ENCODE measurements around the gene ANKRD33. TPM values are rescaled to one million over a fixed set of nuclear protein-coding genes. Genes with fewer than 3 reads are reported as not detected.

ANKRD33 gene
- total RNA-seq, 1 experiment from 2014 or later: 0.81 TPM

- peaks cover 38 to 58% of the 10 kb centered on the region in 2 experiments for H3K4me1 Mint-ChIP-seq
- H3K4me2 ChIP-seq (ENCODE audit: insufficient read depth, insufficient read length, low read length): no peak overlapping the region
- H3K23ac ChIP-seq (ENCODE audit: insufficient read length, low read depth, low read length): no peak overlapping the region
- no peaks in the 10 kb centered on the region for H3K79me2 ChIP-seq (ENCODE audit: insufficient read depth, low read length)
- peaks cover 16% of the 10 kb centered on the region for H3K23me2 ChIP-seq (ENCODE audit: insufficient read length, low read depth, low read length, poor library complexity, severe bottlenecking)
- H3K14ac ChIP-seq (ENCODE audit: insufficient read depth, low read length): no peak overlapping the region
- no peak overlapping the region for H3K27ac ChIP-seq (ENCODE audit: insufficient read length, low read depth, low read length)
- H3K56ac ChIP-seq (ENCODE audit: insufficient read length, low read depth, low read length): no peak overlapping the region
- H3K79me1 ChIP-seq (ENCODE audit: insufficient read depth, low read depth, low read length, poor library complexity, severe bottlenecking): no peaks in the 10 kb centered on the region
- no peak for DNase-seq
- no peak overlapping the region for H2BK15ac ChIP-seq (ENCODE audit: low read depth, low read length)
- no peak overlapping the region for H2AK5ac ChIP-seq (ENCODE audit: insufficient read length, low read length)
- no peak overlapping the region for H3K4ac ChIP-seq (ENCODE audit: low read depth, low read length)
- no CpG with 5 or more reads among the region's 5 CpGs for WGBS (ENCODE audit: extremely low coverage, insufficient read length, low lambda C conversion rate)
- no peaks in the 10 kb centered on the region for H3K9me3 ChIP-seq (ENCODE audit: control insufficient read depth, low read depth, low read length)
- H3K9ac ChIP-seq (ENCODE audit: extremely low read depth, insufficient read length, low read length): no peak overlapping the region
- H4K8ac ChIP-seq (replicated peaks; ENCODE audit: insufficient read length, low read depth, low read length): no peak overlapping the region
- H4K91ac ChIP-seq (ENCODE audit: insufficient read length, low read depth, low read length): no peak overlapping the region
- H2BK12ac ChIP-seq (ENCODE audit: insufficient read length, low read depth, low read length): no peak overlapping the region
- no peak overlapping the region for H2BK120ac ChIP-seq (ENCODE audit: low read depth, low read length, poor library complexity, severe bottlenecking)
- no peaks in the 10 kb centered on the region; the same call in 1 of the 2 replicates for H3K4me1 ChIP-seq (ENCODE audit: insufficient read depth, low read length)
- TF ChIP-seq CTCF (conservative IDR thresholded peaks at IDR 0.05): no peak
- peaks cover 62% of the 10 kb centered on the region for H3K27me3 Mint-ChIP-seq (ENCODE audit: low read depth)
- H2BK5ac ChIP-seq (ENCODE audit: insufficient read length, low read length): no peak overlapping the region
- H3K18ac ChIP-seq (ENCODE audit: insufficient read length, low read depth, low read length): no peak overlapping the region
- H3K4me3 Mint-ChIP-seq: no peak overlapping the region
- H3T11ph ChIP-seq (ENCODE audit: low read length): no peak overlapping the region
- peaks cover 0 to 2% (median 0%) of the 10 kb centered on the region in 3 experiments; a peak in 2 of 7 replicates for H3K36me3 Mint-ChIP-seq (ENCODE audit: insufficient read depth in 1 of 3, low read depth in 3 of 3)
- H3K9me3 Mint-ChIP-seq: no peaks in the 10 kb centered on the region; a peak in 1 of 5 replicates
- H2BK20ac ChIP-seq (ENCODE audit: low read depth, low read length, poor library complexity, severe bottlenecking): no peak overlapping the region
- no peak overlapping the region; a peak in 1 of 7 replicates for H3K27ac Mint-ChIP-seq
- peaks cover 23% of the 10 kb centered on the region; the same call in 1 of the 2 replicates for H3K27me3 ChIP-seq (ENCODE audit: insufficient read depth, low read length)
- H2AFZ ChIP-seq (ENCODE audit: low read length): no peak overlapping the region
- H4K5ac ChIP-seq (ENCODE audit: insufficient read length, low read depth, low read length): no peak overlapping the region
- H4K20me1 ChIP-seq (ENCODE audit: control insufficient read depth, insufficient read depth, insufficient read length): no peaks in the 10 kb centered on the region
These were observed 35.3 kb upstream of the ANKRD33 start for GRCh38 chr12:51852404-51853137.

Data from H9 (cell line).